PC-3 (cell line): Measurements from ENCODE around the gene CRISP1. TPM values are rescaled to one million over a fixed set of nuclear protein-coding genes. Genes with fewer than 3 reads are reported as not detected.
"Not testable (repeated sequence)": the region's sequence is repeated elsewhere in the genome, so short reads cannot be mapped to it uniquely, and the experiment has no call there.

Experiments
- ATAC-seq: fragments of 200-7000 bp; cut with Tn5 transposase; 2 replicates; pipeline ENCODE4 v1.9.1; 2020; ENCODE audit warnings: mild to moderate bottlenecking, moderate library complexity
- BruUV-seq: library from RNA; stranded (reverse); fragments of 400-500 nt; replicated peaks from 2 replicates; lab custom pipeline; 2021; lab: Mats Ljungman, UMichigan
- CTCF ChIA-PET: fragments of 300-600 bp; sonication (Branson Sonifier 250); formaldehyde crosslinking; loops from one replicate; lab custom pipeline; 2022; ENCODE audit warnings: antibody characterized with exemption; lab: Charles Lee
- POLR2A ChIA-PET: fragments of 300-600 bp; sonication (Branson Sonifier 250); formaldehyde crosslinking; loops from one replicate; lab custom pipeline; 2022; ENCODE audit warnings: antibody characterized with exemption; ENCODE audit not compliant: unreplicated experiment; lab: Charles Lee
- DNase-seq: peaks from one replicate; pipeline ENCODE4 v3.0.0-alpha.2; 2015
- H2AFZ ChIP-seq: fragments of 300-600 bp; sonication (generic); 2 replicates; pipeline ENCODE4 v1.6.0; 2016; ENCODE audit warnings: antibody characterized with exemption, low read length
- H3F3A ChIP-seq: fragments of 300-600 bp; sonication (generic); one replicate; pipeline ENCODE4 v1.6.0; 2017; ENCODE audit warnings: antibody characterized with exemption, low read length, control low read depth, mild to moderate bottlenecking; ENCODE audit not compliant: unreplicated experiment
- H3K27ac ChIP-seq: fragments of 300-600 bp; sonication (generic); 2 replicates; pipeline ENCODE4 v1.5.1; 2016; ENCODE audit warnings: mild to moderate bottlenecking, low read length
- H3K27me3 ChIP-seq: fragments of 300-600 bp; sonication (generic); 2 replicates; pipeline ENCODE4 v1.6.1; 2016; ENCODE audit warnings: low read length, mixed read lengths
- H3K36me3 ChIP-seq: fragments of 300-600 bp; sonication (generic); 2 replicates; pipeline ENCODE4 v1.6.1; 2016; ENCODE audit warnings: low read depth, mixed run types, low read length, mixed read lengths
- H3K4me1 ChIP-seq: fragments of 300-600 bp; sonication (generic); 2 replicates; pipeline ENCODE4 v1.5.1; 2016; ENCODE audit warnings: low read length; ENCODE audit not compliant: insufficient read depth
- H3K4me2 ChIP-seq: fragments of 300-600 bp; sonication (generic); 2 replicates; pipeline ENCODE4 v1.6.0; 2016; ENCODE audit warnings: low read length
- H3K4me3 ChIP-seq: fragments of 300-600 bp; sonication (generic); 2 replicates; pipeline ENCODE4 v1.5.1; 2016; ENCODE audit warnings: mild to moderate bottlenecking, low read length, mixed read lengths
- H3K79me2 ChIP-seq: fragments of 300-600 bp; sonication (generic); 2 replicates; pipeline ENCODE4 v1.6.1; 2017; ENCODE audit warnings: low read length, mixed read lengths
- H3K9ac ChIP-seq: fragments of 300-600 bp; sonication (generic); 2 replicates; pipeline ENCODE4 v1.6.0; 2016; ENCODE audit warnings: mild to moderate bottlenecking, low read length
- H3K9me2 ChIP-seq: fragments of 300-600 bp; sonication (generic); replicated peaks from 2 replicates; pipeline ENCODE4 v1.6.1; 2016; ENCODE audit warnings: mixed run types, low read length, mixed read lengths
- H3K9me3 ChIP-seq: fragments of 300-600 bp; sonication (generic); 2 replicates; pipeline ENCODE4 v1.6.1; 2016; ENCODE audit warnings: low read length, mixed read lengths
- H4K20me1 ChIP-seq: fragments of 300-600 bp; sonication (generic); 2 replicates; pipeline ENCODE4 v1.6.1; 2016; ENCODE audit warnings: low read length, mixed read lengths
- CTCF ChIP-seq: fragments of 300-600 bp; sonication (generic); conservative IDR thresholded peaks from 2 replicates; pipeline ENCODE4 v1.5.1; 2017; ENCODE audit warnings: antibody characterized with exemption, low read depth, mild to moderate bottlenecking, low read length
- EZH2 ChIP-seq: fragments of 300-600 bp; sonication (generic); IDR thresholded peaks from one replicate; pipeline ENCODE4 v1.6.1; 2017; ENCODE audit warnings: antibody characterized with exemption, mild to moderate bottlenecking, low read length; ENCODE audit not compliant: unreplicated experiment
- EZH2phosphoT487 ChIP-seq: fragments of 300-600 bp; sonication (generic); IDR thresholded peaks from 2 replicates; pipeline ENCODE4 v1.6.1; 2018; ENCODE audit warnings: mild to moderate bottlenecking, antibody characterized with exemption, low read length, borderline replicate concordance
- intact Hi-C: fragments of 100-400 bp; cut with micrococcal nuclease; formaldehyde crosslinking; loops from 2 replicates; pipeline ENCODE4 v1.9.0; 2023
- total RNA-seq: library from RNA; depleted of rRNA; stranded (reverse); fragments of >200 nt; gene quantifications from 2 replicates; pipeline ENCODE4 v1.2.3, GENCODE V29; 2014

CRISP1 gene
- total RNA-seq, 1 experiment from 2014 or later, result not detected

GRCh38 chr6:49805246-49805645, 61.1 kb downstream of the CRISP1 start:
- no peaks in the 10 kb centered on the region for H3K9me2 ChIP-seq
- ChIA-PET CTCF (no interaction called here), POLR2A (no interaction called here)
- H3K79me2 ChIP-seq, result no peaks in the 10 kb centered on the region
- TF ChIP-seq CTCF (no peak), EZH2 (no peak), EZH2phosphoT487 (no peak)
- H3K9me3 ChIP-seq, result no peaks in the 10 kb centered on the region
- no peak overlapping the region for H3K9ac ChIP-seq
- intact Hi-C loops, result no loop called here
- H4K20me1 ChIP-seq, result no peaks in the 10 kb centered on the region
- ATAC-seq (no peak), DNase-seq (no peak)
- no peak overlapping the region for H3K4me2 ChIP-seq
- no TSS peak for BruUV-seq
- H3K27ac ChIP-seq, result no peak overlapping the region
- no peaks in the 10 kb centered on the region for H3K27me3 ChIP-seq
- no peak overlapping the region for H2AFZ ChIP-seq
- H3K4me1 ChIP-seq, result no peaks in the 10 kb centered on the region
- no peaks in the 10 kb centered on the region for H3F3A ChIP-seq
- no peak overlapping the region for H3K4me3 ChIP-seq
- H3K36me3 ChIP-seq, result no peaks in the 10 kb centered on the region

GRCh38 chr6:49801525-49801924, 64.8 kb downstream of the CRISP1 start:
- BruUV-seq, result no TSS peak
- DNase-seq (no peak), ATAC-seq (no peak)
- Histone ChIP-seq H3K79me2 (no peaks in the 10 kb centered on the region), H3K27me3 (no peaks in the 10 kb centered on the region), H3K27ac (no peak overlapping the region), H3K4me3 (no peak overlapping the region), H3F3A (no peaks in the 10 kb centered on the region), H3K9ac (no peak overlapping the region), H3K36me3 (no peaks in the 10 kb centered on the region), H3K4me2 (no peak overlapping the region), H2AFZ (no peak overlapping the region), H3K9me3 (no peaks in the 10 kb centered on the region), H3K4me1 (no peaks in the 10 kb centered on the region), H3K9me2 (no peaks in the 10 kb centered on the region), H4K20me1 (no peaks in the 10 kb centered on the region)
- CTCF ChIA-PET, result no interaction called here
- POLR2A ChIA-PET, result no interaction called here
- TF ChIP-seq CTCF, result no peak
- TF ChIP-seq EZH2, result no peak
- TF ChIP-seq EZH2phosphoT487, result no peak
- intact Hi-C loops, result no loop called here

GRCh38 chr6:49799090-49799489, 67.2 kb downstream of the CRISP1 start:
- Histone ChIP-seq H3K4me1 (no peaks in the 10 kb centered on the region), H3K4me2 (no peak overlapping the region), H3K79me2 (no peaks in the 10 kb centered on the region), H3K9me2 (no peaks in the 10 kb centered on the region), H3K4me3 (no peak overlapping the region), H2AFZ (no peak overlapping the region), H3K36me3 (no peaks in the 10 kb centered on the region), H3K27ac (no peak overlapping the region), H3K27me3 (no peaks in the 10 kb centered on the region), H3K9me3 (no peaks in the 10 kb centered on the region), H3F3A (no peaks in the 10 kb centered on the region), H4K20me1 (no peaks in the 10 kb centered on the region), H3K9ac (no peak overlapping the region)
- BruUV-seq, result no TSS peak
- ChIA-PET CTCF (no interaction called here), POLR2A (no interaction called here)
- no peak for DNase-seq
- TF ChIP-seq CTCF (no peak), EZH2 (no peak), EZH2phosphoT487 (no peak)
- intact Hi-C loops, result no loop called here
- ATAC-seq, result no peak

- POLR2A ChIA-PET, result not testable (repeated sequence)
Observed at GRCh38 chr6:49796842-49797455, 69.4 kb downstream of the CRISP1 start.

More at GRCh38 chr6:49796842-49797455, 69.4 kb downstream of the CRISP1 start:
- H4K20me1 ChIP-seq, H2AFZ ChIP-seq, H3K79me2 ChIP-seq, ATAC-seq, H3F3A ChIP-seq, intact Hi-C loops, H3K36me3 ChIP-seq, H3K27me3 ChIP-seq, H3K27ac ChIP-seq, H3K4me1 ChIP-seq, H3K9me2 ChIP-seq, CTCF ChIA-PET, DNase-seq, BruUV-seq, H3K9me3 ChIP-seq, H3K9ac ChIP-seq: not testable (repeated sequence)
- Histone ChIP-seq H3K4me3 (peak overlapping the region; percentile 38; the same call in 1 of the 2 replicates), H3K4me2 (0 out of 2 replicates have a peak overlapping the region, but pooled peaks have one; percentile 28)
